GM23338 (cell line): ENCODE measurements around the gene PPIA. TPM values are rescaled to one million over a fixed set of nuclear protein-coding genes. Genes with fewer than 3 reads are reported as not detected.

ENCODE experiments used
- ATAC-seq: fragments of 200-7000 bp; cut with Tn5 transposase; 3 replicates; pipeline ENCODE4 v1.9.1; 2020
- DNase-seq: peaks from one replicate; pipeline ENCODE4 v3.0.0-alpha.2; 2015; ENCODE audit warnings: low spot score
- H2AFZ ChIP-seq: fragments of 200-600 bp; sonication (generic); 2 replicates; pipeline ENCODE4 v1.8.0; 2016; ENCODE audit warnings: antibody characterized with exemption, mild to moderate bottlenecking, moderate library complexity
- H3F3A ChIP-seq: fragments of 200-600 bp; sonication (generic); replicated peaks from 2 replicates; pipeline ENCODE4 v1.8.0; 2017; ENCODE audit warnings: antibody characterized with exemption, mixed run types, low read depth
- H3K27ac ChIP-seq: fragments of 200-600 bp; sonication (generic); 2 replicates; pipeline ENCODE4 v1.6.1; 2016; ENCODE audit warnings: low read depth
- H3K27me3 ChIP-seq: fragments of 200-600 bp; sonication (generic); 2 replicates; pipeline ENCODE4 v1.8.0; 2016; ENCODE audit warnings: mild to moderate bottlenecking, mixed run types, moderate library complexity; ENCODE audit not compliant: insufficient read depth
- H3K36me3 ChIP-seq: fragments of 200-600 bp; sonication (generic); 2 replicates; pipeline ENCODE4 v1.8.0; 2016; ENCODE audit warnings: mild to moderate bottlenecking; ENCODE audit not compliant: insufficient read depth
- H3K4me1 ChIP-seq: fragments of 200-600 bp; sonication (generic); 2 replicates; pipeline ENCODE4 v1.8.0; 2016; ENCODE audit warnings: mild to moderate bottlenecking, moderate library complexity; ENCODE audit not compliant: insufficient read depth
- H3K4me2 ChIP-seq: fragments of 200-600 bp; sonication (generic); 2 replicates; pipeline ENCODE4 v1.7.1; 2017; ENCODE audit warnings: mixed run types
- H3K4me3 ChIP-seq: fragments of 200-600 bp; sonication (generic); 2 replicates; pipeline ENCODE4 v1.6.1; 2016; ENCODE audit warnings: mixed run types
- H3K79me2 ChIP-seq: fragments of 200-600 bp; sonication (generic); replicated peaks from 2 replicates; pipeline ENCODE4 v1.8.0; 2017; ENCODE audit warnings: mild to moderate bottlenecking; ENCODE audit not compliant: insufficient read depth
- H3K9me2 ChIP-seq: fragments of 200-600 bp; sonication (generic); 2 replicates; pipeline ENCODE4 v1.8.0; 2017; ENCODE audit not compliant: insufficient read depth
- H4K20me1 ChIP-seq: fragments of 200-600 bp; sonication (generic); replicated peaks from 2 replicates; pipeline ENCODE4 v1.8.0; 2017; ENCODE audit warnings: mild to moderate bottlenecking; ENCODE audit not compliant: insufficient read depth
- H3K27ac Mint-ChIP-seq: 2 replicates; pipeline ENCODE4 v1.8.0; 2020; ENCODE audit warnings: inconsistent platforms, mild to moderate bottlenecking, moderate library complexity, mixed read lengths
- H3K27me3 Mint-ChIP-seq: 3 replicates; pipeline ENCODE4 v1.8.0; 2022; ENCODE audit warnings: low read depth, mild to moderate bottlenecking, moderate library complexity, mixed read lengths, inconsistent platforms; ENCODE audit not compliant: insufficient read depth, poor library complexity
- H3K36me3 Mint-ChIP-seq: 3 replicates; pipeline ENCODE4 v1.8.0; 2021; ENCODE audit warnings: low read depth, mild to moderate bottlenecking, inconsistent platforms, moderate library complexity, mixed read lengths
- H3K4me1 Mint-ChIP-seq: 3 replicates; pipeline ENCODE4 v1.8.0; 2020; ENCODE audit warnings: mild to moderate bottlenecking, inconsistent platforms, mixed read lengths
- H3K4me3 Mint-ChIP-seq: 3 replicates; pipeline ENCODE4 v1.8.0; 2021; ENCODE audit warnings: moderate library complexity, mild to moderate bottlenecking, inconsistent platforms, mixed read lengths
- H3K9me3 Mint-ChIP-seq: 3 replicates; pipeline ENCODE4 v1.8.0; 2020; ENCODE audit warnings: moderate library complexity, mild to moderate bottlenecking, inconsistent platforms, mixed read lengths
- EZH2 ChIP-seq: fragments of 200-600 bp; sonication (generic); IDR thresholded peaks from one replicate; pipeline ENCODE4 v1.8.0; 2017; ENCODE audit warnings: antibody characterized with exemption, mild to moderate bottlenecking, low read depth; ENCODE audit not compliant: unreplicated experiment
- JUNB ChIP-seq: IDR thresholded peaks from one replicate; pipeline ENCODE4 v1.6.1; 2016; ENCODE audit warnings: antibody characterized with exemption; ENCODE audit not compliant: unreplicated experiment
- ZNF114 ChIP-seq: fragments of 250-450 bp; sonication (Bioruptor Pico); IDR thresholded peaks from 2 replicates; pipeline ENCODE4 v1.5.0; 2020; ENCODE audit warnings: mild to moderate bottlenecking, moderate library complexity
- polyA plus RNA-seq: library from polyadenylated mRNA; unstranded; fragments of >200 nt; fragmentation: Nextera tagmentation; extraction: Ambion mirVana; gene quantifications from 2 replicates; pipeline ENCODE4 v1.2.1, GENCODE V29; 2016
- total RNA-seq: library from RNA; depleted of rRNA; stranded (reverse); fragments of >200 nt; shearing (Covaris generic); gene quantifications from 2 replicates; pipeline ENCODE4 v1.2.3, GENCODE V29; 2014
- TF ChIP-seq, protein P1 (sequence below): fragments of 250-450 bp; sonication (Bioruptor Pico); IDR thresholded peaks from 2 replicates; pipeline ENCODE4 v1.5.0; 2020; ENCODE audit warnings: mild to moderate bottlenecking, moderate library complexity
- TF ChIP-seq, protein P2 (sequence below): IDR thresholded peaks from 2 replicates; pipeline ENCODE4 v1.6.1; 2016; ENCODE audit warnings: antibody characterized with exemption

The PPIA gene
- total and polyA plus RNA-seq, 2 experiments from 2014 or later: 4,367 to 6,524 TPM

DNA sequence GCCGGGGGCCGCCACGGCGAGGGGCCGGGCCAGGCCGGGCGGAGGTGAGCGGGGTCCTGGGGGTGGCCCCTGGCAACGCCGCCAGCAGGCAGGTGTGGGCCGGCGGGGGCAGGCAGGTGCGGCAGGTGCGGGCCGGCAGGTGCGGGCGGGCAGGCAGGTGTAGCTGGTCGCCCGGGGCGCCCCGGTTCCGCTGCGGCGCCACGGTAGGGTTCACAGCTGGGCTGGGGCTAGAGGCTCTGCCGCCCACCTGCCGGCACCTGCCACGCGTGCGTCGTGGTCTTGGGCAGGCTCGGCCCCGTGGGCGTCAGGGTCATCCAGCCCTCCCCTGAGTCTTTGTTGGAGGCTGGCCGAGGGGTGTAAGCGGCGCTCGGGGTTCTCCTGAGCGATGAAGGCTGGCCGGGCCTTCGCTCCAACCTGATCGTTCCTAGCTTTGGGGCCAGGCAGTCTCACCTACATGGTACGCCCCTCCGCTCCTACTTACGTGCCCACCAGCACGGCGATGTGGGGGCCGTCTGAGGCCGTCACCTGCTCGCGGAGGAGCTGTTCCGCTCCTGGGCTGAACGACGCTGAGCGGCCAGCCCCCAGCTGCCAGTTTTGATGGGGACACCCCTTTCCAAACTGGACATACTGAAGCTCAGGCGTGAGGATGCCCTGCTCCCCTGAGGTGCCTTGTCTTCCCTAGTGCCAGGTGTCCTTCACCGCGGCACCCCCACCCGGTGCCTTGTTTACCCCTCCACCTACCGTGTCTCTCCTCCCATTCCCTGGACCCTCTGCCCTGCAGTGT, 47.3 kb upstream of the PPIA start (continued):
- TF ChIP-seq, protein P1, sequence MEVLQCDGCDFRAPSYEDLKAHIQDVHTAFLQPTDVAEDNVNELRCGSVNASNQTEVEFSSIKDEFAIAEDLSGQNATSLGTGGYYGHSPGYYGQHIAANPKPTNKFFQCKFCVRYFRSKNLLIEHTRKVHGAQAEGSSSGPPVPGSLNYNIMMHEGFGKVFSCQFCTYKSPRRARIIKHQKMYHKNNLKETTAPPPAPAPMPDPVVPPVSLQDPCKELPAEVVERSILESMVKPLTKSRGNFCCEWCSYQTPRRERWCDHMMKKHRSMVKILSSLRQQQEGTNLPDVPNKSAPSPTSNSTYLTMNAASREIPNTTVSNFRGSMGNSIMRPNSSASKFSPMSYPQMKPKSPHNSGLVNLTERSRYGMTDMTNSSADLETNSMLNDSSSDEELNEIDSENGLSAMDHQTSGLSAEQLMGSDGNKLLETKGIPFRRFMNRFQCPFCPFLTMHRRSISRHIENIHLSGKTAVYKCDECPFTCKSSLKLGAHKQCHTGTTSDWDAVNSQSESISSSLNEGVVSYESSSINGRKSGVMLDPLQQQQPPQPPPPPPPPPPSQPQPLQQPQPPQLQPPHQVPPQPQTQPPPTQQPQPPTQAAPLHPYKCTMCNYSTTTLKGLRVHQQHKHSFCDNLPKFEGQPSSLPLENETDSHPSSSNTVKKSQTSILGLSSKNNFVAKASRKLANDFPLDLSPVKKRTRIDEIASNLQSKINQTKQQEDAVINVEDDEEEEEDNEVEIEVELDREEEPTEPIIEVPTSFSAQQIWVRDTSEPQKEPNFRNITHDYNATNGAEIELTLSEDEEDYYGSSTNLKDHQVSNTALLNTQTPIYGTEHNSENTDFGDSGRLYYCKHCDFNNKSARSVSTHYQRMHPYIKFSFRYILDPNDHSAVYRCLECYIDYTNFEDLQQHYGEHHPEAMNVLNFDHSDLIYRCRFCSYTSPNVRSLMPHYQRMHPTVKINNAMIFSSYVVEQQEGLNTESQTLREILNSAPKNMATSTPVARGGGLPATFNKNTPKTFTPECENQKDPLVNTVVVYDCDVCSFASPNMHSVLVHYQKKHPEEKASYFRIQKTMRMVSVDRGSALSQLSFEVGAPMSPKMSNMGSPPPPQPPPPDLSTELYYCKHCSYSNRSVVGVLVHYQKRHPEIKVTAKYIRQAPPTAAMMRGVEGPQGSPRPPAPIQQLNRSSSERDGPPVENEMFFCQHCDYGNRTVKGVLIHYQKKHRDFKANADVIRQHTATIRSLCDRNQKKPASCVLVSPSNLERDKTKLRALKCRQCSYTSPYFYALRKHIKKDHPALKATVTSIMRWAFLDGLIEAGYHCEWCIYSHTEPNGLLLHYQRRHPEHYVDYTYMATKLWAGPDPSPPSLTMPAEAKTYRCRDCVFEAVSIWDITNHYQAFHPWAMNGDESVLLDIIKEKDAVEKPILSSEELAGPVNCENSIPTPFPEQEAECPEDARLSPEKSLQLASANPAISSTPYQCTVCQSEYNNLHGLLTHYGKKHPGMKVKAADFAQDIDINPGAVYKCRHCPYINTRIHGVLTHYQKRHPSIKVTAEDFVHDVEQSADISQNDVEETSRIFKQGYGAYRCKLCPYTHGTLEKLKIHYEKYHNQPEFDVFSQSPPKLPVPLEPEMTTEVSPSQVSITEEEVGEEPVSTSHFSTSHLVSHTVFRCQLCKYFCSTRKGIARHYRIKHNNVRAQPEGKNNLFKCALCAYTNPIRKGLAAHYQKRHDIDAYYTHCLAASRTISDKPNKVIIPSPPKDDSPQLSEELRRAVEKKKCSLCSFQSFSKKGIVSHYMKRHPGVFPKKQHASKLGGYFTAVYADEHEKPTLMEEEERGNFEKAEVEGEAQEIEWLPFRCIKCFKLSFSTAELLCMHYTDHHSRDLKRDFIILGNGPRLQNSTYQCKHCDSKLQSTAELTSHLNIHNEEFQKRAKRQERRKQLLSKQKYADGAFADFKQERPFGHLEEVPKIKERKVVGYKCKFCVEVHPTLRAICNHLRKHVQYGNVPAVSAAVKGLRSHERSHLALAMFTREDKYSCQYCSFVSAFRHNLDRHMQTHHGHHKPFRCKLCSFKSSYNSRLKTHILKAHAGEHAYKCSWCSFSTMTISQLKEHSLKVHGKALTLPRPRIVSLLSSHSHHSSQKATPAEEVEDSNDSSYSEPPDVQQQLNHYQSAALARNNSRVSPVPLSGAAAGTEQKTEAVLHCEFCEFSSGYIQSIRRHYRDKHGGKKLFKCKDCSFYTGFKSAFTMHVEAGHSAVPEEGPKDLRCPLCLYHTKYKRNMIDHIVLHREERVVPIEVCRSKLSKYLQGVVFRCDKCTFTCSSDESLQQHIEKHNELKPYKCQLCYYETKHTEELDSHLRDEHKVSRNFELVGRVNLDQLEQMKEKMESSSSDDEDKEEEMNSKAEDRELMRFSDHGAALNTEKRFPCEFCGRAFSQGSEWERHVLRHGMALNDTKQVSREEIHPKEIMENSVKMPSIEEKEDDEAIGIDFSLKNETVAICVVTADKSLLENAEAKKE (CRISPR knock-in tag): no peak
- TF ChIP-seq, protein P2, sequence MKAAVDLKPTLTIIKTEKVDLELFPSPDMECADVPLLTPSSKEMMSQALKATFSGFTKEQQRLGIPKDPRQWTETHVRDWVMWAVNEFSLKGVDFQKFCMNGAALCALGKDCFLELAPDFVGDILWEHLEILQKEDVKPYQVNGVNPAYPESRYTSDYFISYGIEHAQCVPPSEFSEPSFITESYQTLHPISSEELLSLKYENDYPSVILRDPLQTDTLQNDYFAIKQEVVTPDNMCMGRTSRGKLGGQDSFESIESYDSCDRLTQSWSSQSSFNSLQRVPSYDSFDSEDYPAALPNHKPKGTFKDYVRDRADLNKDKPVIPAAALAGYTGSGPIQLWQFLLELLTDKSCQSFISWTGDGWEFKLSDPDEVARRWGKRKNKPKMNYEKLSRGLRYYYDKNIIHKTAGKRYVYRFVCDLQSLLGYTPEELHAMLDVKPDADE: no peak
- no peak for TF ChIP-seq JUNB

DNA sequence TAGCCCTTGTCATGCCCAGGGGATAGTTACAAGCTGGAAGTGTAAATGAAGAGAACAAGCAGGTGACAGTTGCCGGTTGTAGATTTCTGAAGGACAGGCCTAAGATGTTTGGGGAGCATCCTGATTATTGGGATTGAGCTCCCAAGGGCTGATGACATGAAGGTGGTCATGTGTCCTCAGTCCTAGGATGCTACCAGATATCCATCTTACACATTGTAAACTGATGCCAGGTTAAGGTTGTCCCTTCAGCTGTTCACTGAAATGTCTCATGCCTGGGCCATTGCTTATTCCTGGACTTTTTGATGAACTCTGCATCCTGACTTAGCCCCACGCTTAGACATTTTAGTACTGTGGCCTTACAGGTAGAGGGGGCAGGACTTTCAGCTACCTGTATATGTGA, 46.5 kb upstream of the PPIA start:
- no peak overlapping the region for H2AFZ ChIP-seq
- no peaks in the 10 kb centered on the region for H3F3A ChIP-seq
- no peak for ATAC-seq
- peak overlapping the region; percentile 94 for H3K4me2 ChIP-seq
- H3K4me1 ChIP-seq: peaks cover 11% of the 10 kb centered on the region
- H3K4me3 Mint-ChIP-seq: peak overlapping the region; percentile 82
- peaks cover 28% of the 10 kb centered on the region for H4K20me1 ChIP-seq
- H3K79me2 ChIP-seq: peaks cover 53% of the 10 kb centered on the region
- H3K9me3 Mint-ChIP-seq: no peaks in the 10 kb centered on the region; the same call in 1 of the 3 replicates
- no peak overlapping the region for H3K27ac Mint-ChIP-seq
- H3K27ac ChIP-seq: no peak overlapping the region
- no peak for DNase-seq
- H3K9me2 ChIP-seq: no peaks in the 10 kb centered on the region
- peaks cover 6% of the 10 kb centered on the region for H3K27me3 Mint-ChIP-seq
- no peaks in the 10 kb centered on the region for H3K27me3 ChIP-seq
- peaks cover 29% of the 10 kb centered on the region for H3K4me1 Mint-ChIP-seq
- H3K4me3 ChIP-seq: peak overlapping the region; percentile 92
- H3K36me3 Mint-ChIP-seq: peaks cover 14% of the 10 kb centered on the region
- no peaks in the 10 kb centered on the region for H3K36me3 ChIP-seq
- TF ChIP-seq ZNF114 (CRISPR knock-in tag) (no peak), EZH2 (no peak)
- TF ChIP-seq, protein P1 (CRISPR knock-in tag): no peak
